Endothelial cell (in vitro differentiated cells): ENCODE measurements around the gene IQSEC1. TPM values are rescaled to one million over a fixed set of nuclear protein-coding genes. Genes with fewer than 3 reads are reported as not detected.

ENCODE experiments used
- DNase-seq: peaks from one replicate; pipeline ENCODE4 v3.0.0; 2021; ENCODE audit warnings: low spot score
- H3K27ac Mint-ChIP-seq: one replicate; pipeline ENCODE4 v1.8.0; 2021; ENCODE audit warnings: mixed read lengths, inconsistent platforms; ENCODE audit not compliant: unreplicated experiment
- H3K27me3 Mint-ChIP-seq: one replicate; pipeline ENCODE4 v1.8.0; 2021; ENCODE audit warnings: mild to moderate bottlenecking, moderate library complexity, mixed read lengths, inconsistent platforms; ENCODE audit not compliant: unreplicated experiment
- H3K36me3 Mint-ChIP-seq: one replicate; pipeline ENCODE4 v1.8.0; 2021; ENCODE audit warnings: mild to moderate bottlenecking, low read depth, mixed read lengths, inconsistent platforms; ENCODE audit not compliant: unreplicated experiment
- H3K4me1 Mint-ChIP-seq: one replicate; pipeline ENCODE4 v1.8.0; 2021; ENCODE audit warnings: mild to moderate bottlenecking, mixed read lengths, inconsistent platforms; ENCODE audit not compliant: unreplicated experiment
- H3K4me3 Mint-ChIP-seq: one replicate; pipeline ENCODE4 v1.8.0; 2021; ENCODE audit warnings: mild to moderate bottlenecking, mixed read lengths, inconsistent platforms; ENCODE audit not compliant: unreplicated experiment
- H3K9me3 Mint-ChIP-seq: one replicate; pipeline ENCODE4 v1.8.0; 2021; ENCODE audit warnings: mixed read lengths, inconsistent platforms; ENCODE audit not compliant: unreplicated experiment
- CTCF ChIP-seq: fragments of 200-600 bp; sonication (generic); IDR thresholded peaks from one replicate; pipeline ENCODE4 v1.5.0; 2021; ENCODE audit warnings: antibody characterized with exemption; ENCODE audit not compliant: unreplicated experiment
- total RNA-seq: library from RNA; stranded (reverse); fragmentation: NEBNext Ultra II Directional; extraction: Animal tissue kit (Norgen Biotek cat#: 25700); gene quantifications from one replicate; pipeline ENCODE4 v1.2.1, GENCODE V29; 2021; ENCODE audit not compliant: unreplicated experiment

The IQSEC1 gene
- total RNA-seq, 1 donor from 2014 or later = 75.3 TPM

- no peak overlapping the region for H3K4me3 Mint-ChIP-seq
These were observed 77.6 kb downstream of the IQSEC1 start for GRCh38 chr3:12995389-12996180.

GRCh38 chr3:12994607-12995388 is 78.4 kb downstream of the IQSEC1 start:
- Mint-ChIP-seq H3K4me1 (peaks cover 6% of the 10 kb centered on the region), H3K4me3 (peak overlapping the region; percentile 90), H3K9me3 (no peaks in the 10 kb centered on the region), H3K27ac (peak overlapping the region; percentile 37), H3K27me3 (peaks cover 11% of the 10 kb centered on the region), H3K36me3 (no peaks in the 10 kb centered on the region)
- TF ChIP-seq CTCF = peak; percentile 86
- peak; percentile 95 for DNase-seq

More at GRCh38 chr3:12995389-12996180, 77.6 kb downstream of the IQSEC1 start:
- no peak for TF ChIP-seq CTCF
- Mint-ChIP-seq H3K9me3 (no peaks in the 10 kb centered on the region), H3K4me1 (peaks cover 7% of the 10 kb centered on the region), H3K36me3 (no peaks in the 10 kb centered on the region), H3K27ac (peak overlapping the region; percentile 37), H3K27me3 (peaks cover 13% of the 10 kb centered on the region)
- DNase-seq = no peak

GRCh38 chr3:12994357-12994606 is 78.9 kb downstream of the IQSEC1 start:
- no peak for TF ChIP-seq CTCF
- Mint-ChIP-seq H3K27me3 (peaks cover 11% of the 10 kb centered on the region), H3K27ac (no peak overlapping the region), H3K4me3 (no peak overlapping the region), H3K36me3 (no peaks in the 10 kb centered on the region), H3K4me1 (peaks cover under 1% of the 10 kb centered on the region), H3K9me3 (no peaks in the 10 kb centered on the region)
- DNase-seq = no peak

- peak; percentile 40 for DNase-seq
- TF ChIP-seq CTCF = no peak
- H3K4me1 Mint-ChIP-seq = no peaks in the 10 kb centered on the region
- peaks cover 11% of the 10 kb centered on the region for H3K27me3 Mint-ChIP-seq
- H3K4me3 Mint-ChIP-seq = no peak overlapping the region
- no peaks in the 10 kb centered on the region for H3K9me3 Mint-ChIP-seq
- no peaks in the 10 kb centered on the region for H3K36me3 Mint-ChIP-seq
- H3K27ac Mint-ChIP-seq = no peak overlapping the region
These were observed 79.5 kb downstream of the IQSEC1 start for GRCh38 chr3:12993517-12994356.
